Urinary bladder (tissue), 4 donors: Measurements from ENCODE around the gene EHBP1L1. TPM values are rescaled to one million over a fixed set of nuclear protein-coding genes. Genes with fewer than 3 reads are reported as not detected.

Experiments
- DNase-seq: peaks from one replicate; pipeline ENCODE4 v3.0.0-alpha.2; 2015; ENCODE audit errors: extremely low spot score
- H3K27ac ChIP-seq: one replicate; pipeline ENCODE4 v1.5.1; 2013; ENCODE audit warnings: low read depth, mild to moderate bottlenecking, moderate library complexity
- H3K36me3 ChIP-seq: one replicate; pipeline ENCODE4 v1.6.1; 2013; ENCODE audit warnings: mild to moderate bottlenecking, moderate library complexity; ENCODE audit not compliant: insufficient read depth
- H3K4me1 ChIP-seq: one replicate; pipeline ENCODE4 v1.6.1; 2013; ENCODE audit warnings: mild to moderate bottlenecking, moderate library complexity; ENCODE audit not compliant: insufficient read depth
- H3K4me3 ChIP-seq: one replicate; pipeline ENCODE4 v1.5.1; 2013; ENCODE audit warnings: low read depth, low read length
- WGBS: extraction: QIAGEN DNeasy Blood & Tissue Kit; methylation state at CpG from one replicate; pipeline ENCODE4 v1.1.7; 2013; 5-methylcytosine and 5-hydroxymethylcytosine counted together
- polyA plus RNA-seq: library from polyadenylated mRNA; stranded (reverse); fragments of 200-250 nt; gene quantifications from one replicate; pipeline ENCODE4 v1.2.3, GENCODE V29; 2013
- total RNA-seq: library from RNA; depleted of rRNA; stranded (reverse); fragments of >200 nt; gene quantifications from one replicate; pipeline ENCODE4 v1.2.3, GENCODE V29; 2014
- donor health status: healthy with polysubstance abuse.
- donor health status: healthy.

Gene EHBP1L1
- total and polyA plus RNA-seq, 2 donors: 45.9 to 178 TPM

DNA sequence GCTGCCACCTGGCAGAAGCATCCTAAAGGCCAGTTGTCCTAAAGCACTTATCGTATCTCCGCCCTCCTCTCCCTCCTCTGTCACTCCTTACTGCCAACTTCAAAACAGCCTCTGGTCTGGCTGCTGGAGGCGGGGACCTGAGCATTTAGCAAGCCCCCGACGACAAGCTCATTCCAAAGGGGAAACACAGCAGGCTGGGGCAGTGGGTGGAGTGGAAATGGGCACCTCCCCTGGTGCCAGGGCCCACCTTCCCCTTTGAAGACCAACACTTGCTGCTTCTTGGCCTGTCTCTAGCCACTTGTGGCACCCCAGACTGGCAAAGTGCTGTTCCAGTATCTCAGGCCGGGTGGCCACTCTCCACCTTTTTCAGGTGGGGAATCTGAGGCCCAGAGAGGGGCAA is 34.6 kb downstream of the EHBP1L1 start:
- no peak overlapping the region for H3K27ac ChIP-seq
- no peaks in the 10 kb centered on the region for H3K36me3 ChIP-seq
- H3K4me3 ChIP-seq: no peak overlapping the region
- peaks cover 1% of the 10 kb centered on the region for H3K4me1 ChIP-seq
- DNase-seq: no peak
- WGBS: 54% methylated on average over 6 of the region's 6 CpGs

GRCh38 chr11:65611028-65611757 is 35.3 kb downstream of the EHBP1L1 start:
- DNase-seq: no peak
- H3K4me3 ChIP-seq: peak overlapping the region; percentile 27
- WGBS: 51% methylated on average over 10 of the region's 10 CpGs
- peaks cover 1% of the 10 kb centered on the region for H3K4me1 ChIP-seq
- H3K36me3 ChIP-seq: no peaks in the 10 kb centered on the region
- no peak overlapping the region for H3K27ac ChIP-seq

DNA sequence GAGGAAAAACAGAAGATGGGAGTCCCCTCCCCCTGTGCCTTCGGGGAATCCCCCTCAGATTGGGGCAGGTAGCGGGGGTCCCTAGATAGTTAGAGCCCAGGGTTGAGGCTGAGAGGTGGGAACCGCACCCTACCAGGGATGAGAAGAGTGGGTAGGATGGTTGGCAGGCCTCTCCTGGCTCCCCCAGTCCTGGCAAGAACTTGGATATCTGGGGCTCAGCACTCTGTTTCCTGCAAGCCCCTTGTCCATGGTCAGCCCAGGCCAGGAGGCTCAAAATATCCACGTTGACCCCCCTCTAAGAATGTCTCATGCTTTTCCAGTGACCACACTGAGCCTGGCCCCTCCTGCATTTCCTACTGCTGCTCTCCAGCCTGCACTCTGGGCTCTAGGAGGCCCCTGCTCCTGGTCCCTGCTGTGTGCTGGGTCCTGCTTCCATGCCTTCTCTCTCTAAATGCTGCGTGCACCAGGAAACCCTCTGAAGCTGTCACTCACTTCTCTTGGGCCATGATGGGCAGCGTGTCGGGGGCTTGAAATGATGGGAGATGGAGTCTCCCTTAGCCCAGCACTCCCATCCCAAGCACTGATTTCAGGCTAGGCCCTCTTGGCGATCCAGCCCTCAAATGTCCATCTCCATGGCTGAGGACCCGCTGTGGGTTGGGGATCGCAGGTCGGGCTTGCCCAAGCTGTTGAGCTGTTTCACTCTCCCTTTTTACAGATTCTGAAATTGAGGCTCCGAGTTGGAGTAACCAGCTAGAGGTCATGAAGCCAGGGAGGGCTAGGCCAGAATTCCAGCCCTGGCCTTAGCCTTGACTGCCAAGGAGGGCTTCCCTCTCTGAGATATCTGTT is 36.1 kb downstream of the EHBP1L1 start:
- Histone ChIP-seq H3K4me1 (peaks cover 1% of the 10 kb centered on the region), H3K36me3 (no peaks in the 10 kb centered on the region), H3K4me3 (peak overlapping the region; percentile 10), H3K27ac (no peak overlapping the region)
- WGBS: 66% methylated on average over 12 of the region's 12 CpGs
- no peak for DNase-seq

DNA sequence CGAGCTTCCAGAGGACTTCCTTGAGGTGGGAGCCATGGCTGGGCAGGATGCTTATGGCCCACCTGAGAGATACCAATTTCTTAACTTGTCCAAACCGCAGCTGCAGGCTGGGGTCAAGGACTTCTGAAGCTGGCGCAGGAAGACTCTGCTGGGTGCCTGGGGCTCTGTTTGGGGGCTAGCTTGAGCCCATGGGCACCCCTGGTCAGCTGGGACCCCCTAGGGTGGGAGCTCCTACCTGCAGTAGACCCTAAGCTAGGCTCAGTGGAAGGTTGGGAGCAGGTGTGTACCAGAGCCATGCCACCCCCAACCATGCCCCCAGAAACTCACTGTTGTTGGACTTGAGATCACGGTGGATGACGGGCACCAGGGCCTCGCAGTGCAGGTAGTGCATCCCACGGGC is 36.8 kb downstream of the EHBP1L1 start:
- H3K27ac ChIP-seq: peak overlapping the region; percentile 24
- peak overlapping the region; percentile 75 for H3K4me3 ChIP-seq
- no peaks in the 10 kb centered on the region for H3K36me3 ChIP-seq
- peaks cover 1% of the 10 kb centered on the region for H3K4me1 ChIP-seq
- 72% methylated on average over 7 of the region's 7 CpGs for WGBS
- no peak for DNase-seq

GRCh38 chr11:65613091-65613928 is 37.5 kb downstream of the EHBP1L1 start:
- Histone ChIP-seq H3K27ac (peak overlapping the region; percentile 93), H3K36me3 (peaks cover 1% of the 10 kb centered on the region), H3K4me1 (peaks cover 1% of the 10 kb centered on the region), H3K4me3 (peak overlapping the region; percentile 75)
- DNase-seq: no peak
- 29% methylated on average over 43 of the region's 43 CpGs for WGBS

- peak within 1 kb of the TSS; percentile 88 for H3K4me3 ChIP-seq
- H3K36me3 ChIP-seq: peaks cover 7% of the 10 kb centered on the region
- H3K27ac ChIP-seq: peak within 1 kb of the TSS; percentile 85
- peaks cover 1% of the 10 kb centered on the region for H3K4me1 ChIP-seq
- DNase-seq: peak; percentile 100
- under 1% methylated on average over 55 of the region's 55 CpGs for whole genome bisulfite sequencing
Measured at GRCh38 chr11:65615229-65615949, 39.5 kb downstream of the EHBP1L1 start, which contains the start of gene PCNX3. TSS of gene PCNX3 (plus strand) at chr11:65615776. CDS start at chr11:65616312, 536 bp downstream.

GRCh38 chr11:65615950-65616574 is 40.2 kb downstream of the EHBP1L1 start:
- DNase-seq: no peak
- under 1% methylated on average over 50 of the region's 50 CpGs for WGBS
- H3K4me1 ChIP-seq: peaks cover 1% of the 10 kb centered on the region
- H3K4me3 ChIP-seq: peak overlapping the region; percentile 88
- peaks cover 7% of the 10 kb centered on the region for H3K36me3 ChIP-seq
- H3K27ac ChIP-seq: no peak overlapping the region

- 68% methylated on average over 10 of the region's 10 CpGs for WGBS
- DNase-seq: no peak
- Histone ChIP-seq H3K36me3 (peaks cover 7% of the 10 kb centered on the region), H3K4me1 (peaks cover 1% of the 10 kb centered on the region), H3K4me3 (peak overlapping the region; percentile 88), H3K27ac (no peak overlapping the region)
Measured at GRCh38 chr11:65616575-65617001, 40.7 kb downstream of the EHBP1L1 start.

GRCh38 chr11:65617136-65617850 is 41.4 kb downstream of the EHBP1L1 start:
- peaks cover 7% of the 10 kb centered on the region for H3K36me3 ChIP-seq
- no peak for DNase-seq
- peaks cover 1% of the 10 kb centered on the region for H3K4me1 ChIP-seq
- H3K4me3 ChIP-seq: no peak overlapping the region
- H3K27ac ChIP-seq: no peak overlapping the region
- WGBS: 86% methylated on average over 17 of the region's 17 CpGs

GRCh38 chr11:65617990-65618751 is 42.3 kb downstream of the EHBP1L1 start:
- Histone ChIP-seq H3K27ac (no peak overlapping the region), H3K36me3 (peaks cover 7% of the 10 kb centered on the region), H3K4me1 (peaks cover 1% of the 10 kb centered on the region), H3K4me3 (no peak overlapping the region)
- no peak for DNase-seq
- 95% methylated on average over 33 of the region's 33 CpGs for WGBS

GRCh38 chr11:65618763-65619162 is 42.9 kb downstream of the EHBP1L1 start:
- H3K4me1 ChIP-seq: no peaks in the 10 kb centered on the region
- no peak overlapping the region for H3K27ac ChIP-seq
- no peak for DNase-seq
- 90% methylated on average over 14 of the region's 14 CpGs for WGBS
- H3K4me3 ChIP-seq: no peak overlapping the region
- peaks cover 7% of the 10 kb centered on the region for H3K36me3 ChIP-seq
